ENCODE results near the gene VSX2. TPM values are rescaled to one million over a fixed set of nuclear protein-coding genes. Genes with fewer than 3 reads are reported as not detected.

VSX2 gene
- total RNA-seq, 1 donor from 2014 or later, result not detected

DNA sequence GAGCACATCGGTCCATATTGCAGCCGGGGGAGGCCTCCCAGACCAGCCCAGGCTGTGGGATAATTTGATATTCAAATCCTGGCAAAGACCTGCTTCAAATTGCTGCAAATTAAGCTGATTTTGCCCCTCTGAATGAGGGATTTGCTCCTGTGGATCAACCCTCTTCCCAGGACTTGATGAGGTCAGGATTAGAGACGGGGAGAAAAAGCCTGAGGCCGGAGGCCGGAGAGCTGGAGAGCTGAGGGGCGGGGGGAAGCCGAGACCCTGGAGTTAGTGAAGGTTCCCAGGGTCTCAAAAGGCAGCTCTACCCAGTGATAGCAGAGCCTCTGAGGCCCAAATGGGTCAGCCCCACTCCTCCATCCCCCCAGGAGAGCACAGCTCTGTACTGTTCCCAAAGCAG, 17.5 kb upstream of the VSX2 start:
- no peak for DNase-seq (ENCODE audit: low spot score)

DNA sequence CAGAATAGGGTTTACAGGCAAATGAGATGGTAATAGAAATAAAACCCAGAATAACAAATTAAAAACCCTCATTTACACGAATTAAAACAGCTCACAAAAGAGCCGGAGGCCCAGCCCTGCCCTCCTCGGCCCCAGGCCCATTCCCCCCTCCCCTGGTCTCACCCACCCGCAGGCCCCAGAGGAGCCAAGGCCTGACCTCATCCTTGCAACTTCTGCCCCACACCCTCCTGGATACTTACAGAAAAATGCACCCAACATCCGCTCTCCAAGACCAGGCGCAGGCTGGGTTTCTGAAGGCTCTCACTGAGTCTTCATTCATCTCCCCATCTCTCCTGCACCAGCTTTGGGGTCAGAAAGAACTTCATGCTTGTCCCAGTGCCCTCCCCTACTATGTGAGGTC, 16.2 kb upstream of the VSX2 start:
- no peak for DNase-seq (ENCODE audit: low spot score)

DNA sequence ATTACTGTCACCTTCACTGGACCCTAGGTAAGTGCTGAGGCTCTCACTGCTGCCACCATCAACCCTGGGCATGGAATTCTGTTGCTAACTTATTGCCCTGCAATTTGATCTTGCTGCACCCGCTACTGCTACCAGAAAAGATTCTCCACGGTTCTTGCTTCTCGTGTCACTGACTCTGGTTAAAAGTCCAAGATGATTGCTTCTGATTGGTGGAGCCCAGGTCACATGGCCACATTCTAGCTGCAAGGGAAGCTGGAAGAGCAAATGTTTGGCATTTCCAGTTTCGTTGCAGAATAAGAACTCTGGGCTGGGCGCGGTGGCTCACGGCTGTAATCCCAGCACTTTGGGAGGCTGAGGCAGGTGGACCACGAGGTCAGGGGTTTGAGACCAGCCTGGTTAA, 7.5 kb upstream of the VSX2 start:
- DNase-seq (ENCODE audit: low spot score), result no peak

DNA sequence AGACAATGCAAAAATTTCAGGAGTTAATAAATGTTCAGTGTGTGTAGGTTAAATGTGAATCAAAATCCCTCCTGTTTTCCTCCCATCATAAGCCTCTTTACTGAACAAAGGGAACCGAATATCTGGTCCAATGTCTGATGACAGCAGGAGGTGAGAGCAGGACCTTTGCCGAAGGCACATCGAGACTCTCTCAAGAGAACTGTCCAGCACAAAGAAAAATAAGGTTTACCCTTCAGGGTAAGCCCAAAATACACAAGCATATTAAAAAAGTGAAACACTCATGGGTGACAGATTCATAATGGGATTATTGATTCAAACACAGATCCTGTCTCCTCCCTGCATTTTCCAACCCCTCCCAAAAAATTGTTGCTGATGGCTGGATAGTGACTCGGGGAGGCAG, 4.2 kb upstream of the VSX2 start:
- no peak for DNase-seq (ENCODE audit: low spot score)

DNA sequence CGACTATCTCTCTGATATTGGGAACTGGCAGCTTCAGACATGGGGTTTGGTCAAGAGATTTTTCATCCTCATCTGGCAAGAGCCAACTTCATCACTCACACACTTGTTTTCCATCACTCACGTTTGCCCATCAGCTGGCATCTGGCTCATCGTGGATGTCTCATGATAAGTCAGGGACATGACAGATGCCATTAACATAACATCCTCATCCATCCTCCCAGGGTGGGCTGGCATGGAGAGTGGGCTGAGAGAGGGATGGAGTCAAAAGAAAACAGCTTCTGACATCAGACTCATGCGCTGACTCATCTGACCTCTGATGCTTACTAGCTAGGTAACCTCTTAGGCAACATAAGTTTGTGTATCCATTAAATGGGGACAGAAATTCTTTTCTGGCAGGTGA, 1.8 kb upstream of the VSX2 start:
- no peak for DNase-seq (ENCODE audit: low spot score)

DNA sequence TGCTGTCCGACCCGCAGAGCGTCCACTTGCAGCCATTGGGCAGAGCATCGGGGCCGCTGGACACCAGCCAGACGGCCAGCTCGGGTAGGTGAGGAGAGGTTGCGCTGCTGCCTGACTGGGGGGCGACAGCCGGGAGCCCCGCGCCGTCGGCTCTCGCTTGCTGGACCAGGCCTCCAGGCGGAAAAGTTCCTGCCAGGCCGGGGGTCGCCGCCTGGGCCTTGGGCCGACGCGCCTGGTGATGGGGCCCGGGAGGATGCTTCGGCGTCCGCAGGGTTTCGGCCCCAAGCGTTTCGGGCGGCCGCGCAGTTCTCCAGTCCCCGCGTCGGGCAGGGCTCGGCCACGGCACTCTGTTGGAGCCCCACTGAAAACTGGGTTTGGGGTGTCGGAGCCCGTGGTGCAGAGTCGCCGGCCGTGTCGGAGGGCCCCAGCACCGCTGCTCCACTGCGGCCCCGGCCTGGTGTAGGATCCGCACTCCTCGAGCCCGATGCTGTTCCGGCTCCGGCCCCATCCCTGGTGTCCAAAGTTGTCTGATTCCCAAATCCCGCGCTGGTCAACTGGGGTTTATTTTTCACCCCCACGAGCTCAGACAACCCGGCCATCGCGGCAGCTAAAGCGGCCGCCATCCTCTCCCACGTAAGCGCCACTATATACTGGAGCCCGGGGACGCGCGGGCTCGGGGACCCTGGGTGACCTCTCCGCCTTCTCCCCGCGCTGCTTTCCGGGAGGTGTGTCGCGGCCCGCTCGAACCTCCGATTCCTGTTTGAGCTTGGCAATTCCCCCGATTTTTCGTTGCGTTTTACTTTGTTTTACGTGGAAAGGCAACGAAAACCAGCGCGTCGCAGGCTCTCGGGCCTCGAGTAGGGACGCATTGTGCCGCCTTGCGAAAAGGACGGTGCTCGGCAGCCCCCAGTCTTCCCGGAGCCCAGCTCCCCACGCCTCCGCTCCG, 872 bp downstream of the VSX2 start:
- no peak for DNase-seq (ENCODE audit: low spot score)

DNA sequence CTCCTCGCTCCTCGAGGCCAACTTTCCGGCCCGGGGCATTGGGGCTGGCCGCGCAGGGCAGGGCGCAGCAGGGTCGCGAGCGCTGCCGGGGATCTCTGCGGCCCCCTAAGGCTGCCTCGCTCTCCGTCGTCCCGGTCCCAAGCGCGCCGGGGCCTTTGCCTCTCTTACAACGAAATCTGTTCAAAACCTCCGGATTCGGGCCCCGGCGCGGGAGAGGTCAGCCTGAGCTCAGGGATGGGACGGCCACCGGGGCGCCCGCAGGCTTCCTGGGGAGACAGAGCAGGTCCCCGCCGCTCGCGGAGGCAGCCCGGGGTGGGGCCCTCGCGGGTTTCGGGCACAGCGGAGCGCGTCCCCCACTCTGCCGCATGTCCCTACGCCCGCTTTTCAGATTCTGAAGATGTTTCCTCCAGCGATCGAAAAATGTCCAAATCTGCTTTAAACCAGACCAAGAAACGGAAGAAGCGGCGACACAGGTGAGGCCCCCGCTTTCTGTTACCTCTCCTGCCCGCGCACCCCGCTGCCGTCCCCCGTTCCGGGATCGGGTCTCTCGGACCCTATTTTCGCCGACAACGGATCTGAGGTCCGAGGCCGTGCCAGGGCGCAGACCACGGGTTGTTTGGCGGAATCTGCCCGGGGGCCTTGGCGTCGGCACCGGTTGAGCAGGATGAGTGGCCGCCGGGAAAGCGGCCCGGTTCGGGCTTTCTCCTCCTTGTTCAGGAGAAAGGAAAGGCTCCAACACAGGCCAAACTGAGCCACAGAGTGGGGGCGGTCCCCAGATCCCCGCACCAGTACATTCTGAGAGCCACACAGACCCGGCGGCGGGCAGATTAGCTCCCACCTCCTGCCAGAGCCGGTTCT, 1.8 kb downstream of the VSX2 start:
- DNase-seq (ENCODE audit: low spot score), result no peak

DNA sequence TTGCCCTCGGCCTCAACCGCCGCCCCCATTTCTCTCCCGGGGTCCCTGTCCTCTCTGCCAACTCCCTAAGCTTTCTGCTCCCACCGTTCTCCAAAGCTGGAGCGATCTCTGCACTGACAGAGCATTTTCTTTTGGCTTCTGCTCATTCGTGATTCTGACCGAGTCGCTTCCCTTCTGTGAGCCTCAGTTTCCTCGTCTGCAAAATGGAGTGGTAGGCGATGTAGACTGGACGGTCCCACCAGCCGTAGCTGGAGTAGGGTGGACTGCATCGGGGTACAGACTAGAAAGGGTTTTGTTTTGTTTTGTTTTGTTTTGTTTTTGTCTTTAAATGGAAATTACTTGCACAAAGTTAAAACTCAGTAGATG, 2.4 kb downstream of the VSX2 start:
- no peak for DNase-seq (ENCODE audit: low spot score)

DNA sequence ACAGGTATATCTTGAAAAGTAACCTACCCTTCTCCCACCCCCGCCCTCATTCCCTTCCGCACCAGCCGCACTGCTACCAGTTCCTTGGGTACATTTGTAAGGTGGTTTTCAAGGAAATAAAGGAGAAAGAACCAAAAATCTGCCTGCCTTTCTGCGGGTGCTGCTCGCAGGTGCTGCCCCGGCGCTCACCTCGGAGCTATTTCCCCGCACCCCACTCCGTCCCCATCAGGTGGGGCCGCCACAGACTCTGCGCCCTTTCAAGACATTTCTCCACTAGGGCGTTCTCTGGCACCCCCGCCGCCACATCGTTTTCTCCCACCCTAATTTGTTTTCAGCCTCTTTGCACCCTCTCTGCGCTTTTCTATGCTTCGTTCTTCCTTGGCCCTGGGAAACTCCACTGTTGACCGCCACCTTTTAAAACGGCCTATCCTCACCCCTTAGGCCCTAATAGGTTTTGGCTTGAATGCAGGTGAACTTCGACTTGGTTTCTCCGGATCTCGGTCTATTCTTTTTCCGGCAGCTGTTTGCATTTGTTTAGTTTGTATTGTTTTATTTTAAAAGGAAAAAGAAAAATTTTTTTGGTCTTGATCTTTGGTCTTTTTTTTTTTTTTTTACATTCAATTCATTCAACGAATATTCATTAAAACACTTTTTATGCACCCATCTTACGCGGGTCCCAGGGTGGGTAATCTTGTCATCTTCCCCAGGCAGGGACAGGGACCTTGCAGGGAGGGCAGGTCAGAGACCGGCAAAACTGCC, 3.0 kb downstream of the VSX2 start:
- no peak for DNase-seq (ENCODE audit: low spot score)

DNA sequence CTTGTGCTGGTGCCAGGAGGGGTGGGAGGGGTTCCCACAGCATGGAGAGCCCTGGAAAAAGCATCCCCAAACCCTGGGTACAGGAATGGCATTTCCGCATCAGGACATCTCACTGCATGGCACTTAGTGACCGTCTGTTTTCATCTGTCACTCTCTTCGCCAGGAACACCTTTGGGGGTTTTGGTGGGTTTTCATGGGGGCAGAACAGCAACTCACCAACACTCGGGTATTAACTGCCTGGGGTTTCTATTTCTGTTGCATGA, 3.5 kb downstream of the VSX2 start:
- no peak for DNase-seq (ENCODE audit: low spot score)

DNA sequence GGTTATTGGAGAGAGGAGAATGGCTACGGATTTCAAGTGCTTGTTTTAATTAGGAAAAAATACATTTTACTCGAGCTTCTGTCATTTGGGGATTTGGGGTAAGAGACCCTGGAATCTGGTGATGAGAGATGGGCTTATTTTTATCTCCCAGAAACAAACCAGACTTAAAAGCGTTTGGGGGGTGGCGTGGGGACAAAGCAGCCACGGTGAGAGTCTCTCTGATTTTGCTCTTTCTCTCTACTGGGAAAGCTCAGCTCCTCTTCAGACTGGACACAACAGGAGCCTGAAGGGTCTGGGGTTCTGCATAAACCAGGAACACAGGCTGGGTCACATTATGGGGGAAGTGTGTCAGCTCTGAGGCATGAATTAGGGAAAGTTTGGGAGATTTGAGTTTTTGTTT, 3.8 kb downstream of the VSX2 start:
- no peak for DNase-seq (ENCODE audit: low spot score)

DNA sequence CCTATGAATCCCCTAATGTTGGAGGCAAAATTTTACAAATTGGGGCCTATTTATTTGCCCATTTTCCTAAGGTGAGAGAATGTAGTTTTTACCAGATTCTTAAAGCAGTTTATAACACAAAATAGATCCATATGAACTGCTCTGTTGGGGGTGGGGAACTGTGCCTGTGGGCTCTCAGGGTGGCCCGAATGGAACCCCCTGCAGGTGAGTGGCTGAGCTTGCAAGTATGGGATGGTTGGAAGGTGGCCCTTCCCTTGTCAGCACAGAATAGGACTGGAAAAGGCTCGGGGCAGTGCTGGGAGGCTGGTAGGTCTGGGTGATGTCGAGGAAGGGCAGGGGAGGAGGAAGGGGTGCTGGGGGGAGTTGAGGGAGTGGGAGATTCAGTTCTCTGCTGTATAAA, 4.9 kb downstream of the VSX2 start:
- DNase-seq (ENCODE audit: low spot score), result no peak

DNA sequence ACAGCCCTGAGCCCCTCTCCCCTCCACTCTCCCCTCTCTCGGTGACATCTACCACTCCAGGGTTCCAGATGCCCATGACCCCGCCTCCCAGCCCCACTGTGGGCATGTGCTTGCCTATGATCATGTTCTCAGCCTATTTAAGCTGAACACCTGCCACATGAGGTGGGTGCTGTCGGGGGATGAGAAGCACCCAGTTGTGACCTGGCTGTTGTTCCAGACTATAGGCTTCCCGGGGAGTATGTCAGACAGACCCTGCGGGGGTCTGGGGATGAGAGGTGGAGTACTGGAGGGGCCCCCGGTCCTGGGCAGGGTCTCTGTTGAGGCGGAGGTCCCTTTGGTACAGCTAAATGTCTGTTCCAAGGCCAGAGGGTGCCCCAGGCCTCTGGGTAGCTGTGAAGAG, 6.0 kb downstream of the VSX2 start:
- no peak for DNase-seq (ENCODE audit: low spot score)

DNA sequence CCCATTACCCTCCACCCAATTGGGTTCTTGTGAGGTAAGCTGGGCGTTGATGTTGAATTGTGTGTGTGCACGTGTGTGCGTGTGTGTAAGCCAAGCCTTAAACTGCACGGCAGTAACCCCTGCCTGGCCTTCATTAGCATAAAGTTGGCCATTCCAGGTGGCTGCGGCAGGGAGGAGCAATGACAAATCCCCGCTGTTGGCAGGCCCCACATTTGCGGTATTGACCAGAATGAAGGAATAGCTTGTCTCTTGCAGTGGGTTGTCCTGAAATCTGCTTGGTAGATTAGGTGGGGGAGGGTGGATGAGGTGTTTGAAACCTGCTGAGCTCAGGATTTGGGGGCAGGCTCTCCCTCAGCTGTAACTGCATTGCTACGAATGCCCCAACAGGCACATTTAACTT, 7.3 kb downstream of the VSX2 start:
- DNase-seq (ENCODE audit: low spot score), result no peak

DNA sequence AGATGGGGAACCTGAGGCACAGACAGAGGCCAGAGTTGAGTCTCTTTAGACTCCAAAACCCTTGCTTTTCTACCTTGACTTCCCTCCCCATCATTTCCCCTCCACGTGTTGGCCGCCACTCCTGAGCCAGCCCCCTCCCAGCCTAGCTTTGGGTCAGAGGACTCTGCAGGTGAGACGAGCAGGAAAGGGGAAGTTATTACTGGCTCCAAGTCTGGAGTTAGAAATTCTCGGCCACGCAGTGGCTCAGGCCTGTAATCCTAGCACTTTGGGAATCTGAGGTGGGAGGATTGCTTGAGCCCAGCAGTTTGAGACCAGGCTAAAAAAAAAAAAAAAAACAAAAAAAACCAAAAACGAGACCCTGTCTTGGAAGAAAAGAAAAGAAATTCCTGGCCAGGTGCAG, 8.8 kb downstream of the VSX2 start:
- no peak for DNase-seq (ENCODE audit: low spot score)

DNA sequence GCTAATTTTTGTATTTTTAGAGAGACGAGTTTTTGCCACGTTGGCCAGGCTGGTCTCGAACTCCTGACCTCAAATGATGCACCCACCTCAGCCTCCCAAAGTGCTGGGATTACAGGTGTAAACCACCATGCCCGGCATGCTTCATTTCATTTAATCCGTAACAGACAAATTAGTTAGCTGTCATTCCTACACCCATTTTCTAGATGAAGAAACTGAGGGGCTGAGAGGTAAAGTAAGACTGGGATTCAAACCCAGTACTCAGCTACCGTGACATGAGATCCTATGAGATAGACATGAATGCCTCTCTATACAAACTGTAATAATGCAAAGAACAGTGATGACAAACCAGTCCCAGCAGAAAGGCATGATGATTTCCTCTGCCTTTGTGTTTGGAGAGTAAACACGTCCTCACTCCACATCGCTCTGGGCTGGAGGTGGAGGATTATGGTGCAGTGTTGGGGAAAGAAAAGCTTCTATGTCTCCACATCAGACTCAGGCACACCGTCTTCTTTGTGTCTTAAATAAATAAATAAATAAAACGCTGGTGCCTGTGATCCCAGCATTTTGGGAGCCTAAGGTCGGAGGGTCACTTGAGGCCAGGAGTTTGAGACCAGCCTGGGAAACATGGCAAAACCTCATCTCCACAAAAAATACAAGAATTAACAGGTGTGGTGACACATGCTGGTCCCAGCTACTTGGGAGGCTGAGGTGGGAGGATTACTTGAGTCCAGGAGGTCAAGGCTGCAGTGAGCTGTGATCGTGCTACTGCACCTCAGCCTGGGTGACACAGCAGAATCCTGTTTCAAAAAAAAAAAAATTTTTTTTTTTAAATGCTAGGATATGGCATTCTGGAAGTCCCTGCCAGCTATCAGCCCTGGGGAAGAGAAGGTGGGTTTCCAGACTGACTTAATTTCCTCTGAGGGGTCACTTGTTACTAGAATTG, 10.5 kb downstream of the VSX2 start:
- no peak for DNase-seq (ENCODE audit: low spot score)

DNA sequence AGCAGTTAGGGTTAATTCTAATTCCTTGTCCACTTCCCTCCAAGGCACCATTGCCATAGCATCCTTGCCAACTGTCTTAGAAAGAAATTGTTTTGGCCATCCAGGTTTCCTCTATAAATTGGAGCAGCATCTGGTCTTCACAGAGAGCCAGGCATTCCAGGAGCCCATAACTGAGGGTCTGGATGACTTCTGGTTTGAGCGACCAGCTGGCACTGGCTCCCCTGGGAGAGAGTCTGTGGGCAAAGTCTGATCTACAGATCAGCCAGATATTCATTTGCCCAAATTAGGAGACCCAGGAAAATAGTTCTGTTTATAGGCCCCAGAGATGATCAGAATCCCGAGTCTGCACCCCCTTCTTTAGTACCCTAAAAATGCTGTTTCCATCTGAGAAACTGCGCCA, 16.0 kb downstream of the VSX2 start:
- no peak for DNase-seq (ENCODE audit: low spot score)

DNA sequence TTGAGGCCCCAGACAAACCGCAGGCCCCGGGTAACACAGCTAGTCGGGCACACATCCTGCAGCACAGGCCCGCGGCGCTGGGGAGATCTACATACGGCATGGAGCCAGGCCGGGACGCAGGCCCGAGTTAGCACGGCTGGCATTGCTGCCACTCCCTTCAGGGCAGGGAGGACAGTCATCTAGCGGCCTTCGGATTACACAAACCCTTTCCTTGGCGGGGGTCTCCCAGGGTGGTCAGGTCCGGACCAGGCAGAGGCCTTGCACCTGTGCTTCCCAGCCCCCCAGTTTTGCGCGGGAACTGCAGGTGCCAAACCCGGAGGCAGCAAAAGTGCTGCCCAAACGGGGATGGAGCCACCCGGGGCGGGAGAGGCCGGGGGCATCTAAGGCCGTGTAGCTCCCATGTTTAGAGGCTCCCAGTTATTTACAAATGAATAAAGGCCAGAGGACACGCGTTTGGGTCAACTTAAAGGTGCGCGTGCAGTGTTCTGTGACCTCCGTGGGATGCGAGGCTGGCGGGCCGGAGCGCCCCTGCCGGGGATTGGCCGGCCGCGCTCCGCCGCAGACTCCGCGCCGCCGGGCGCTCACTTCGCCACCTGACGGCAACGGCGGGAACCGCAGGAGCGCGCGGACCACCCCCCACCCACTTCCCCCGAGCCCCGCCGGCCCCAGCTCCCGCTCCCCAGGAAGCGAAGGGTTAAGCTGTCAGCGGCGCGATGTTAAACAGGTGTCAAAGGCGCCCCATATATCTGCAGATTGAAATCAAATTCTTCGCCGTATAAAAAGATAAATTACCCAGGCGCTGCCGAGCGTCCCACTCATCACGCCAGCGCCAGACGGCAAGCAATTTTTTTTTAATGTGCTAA, 18.1 kb downstream of the VSX2 start:
- DNase-seq (ENCODE audit: low spot score), result no peak

DNA sequence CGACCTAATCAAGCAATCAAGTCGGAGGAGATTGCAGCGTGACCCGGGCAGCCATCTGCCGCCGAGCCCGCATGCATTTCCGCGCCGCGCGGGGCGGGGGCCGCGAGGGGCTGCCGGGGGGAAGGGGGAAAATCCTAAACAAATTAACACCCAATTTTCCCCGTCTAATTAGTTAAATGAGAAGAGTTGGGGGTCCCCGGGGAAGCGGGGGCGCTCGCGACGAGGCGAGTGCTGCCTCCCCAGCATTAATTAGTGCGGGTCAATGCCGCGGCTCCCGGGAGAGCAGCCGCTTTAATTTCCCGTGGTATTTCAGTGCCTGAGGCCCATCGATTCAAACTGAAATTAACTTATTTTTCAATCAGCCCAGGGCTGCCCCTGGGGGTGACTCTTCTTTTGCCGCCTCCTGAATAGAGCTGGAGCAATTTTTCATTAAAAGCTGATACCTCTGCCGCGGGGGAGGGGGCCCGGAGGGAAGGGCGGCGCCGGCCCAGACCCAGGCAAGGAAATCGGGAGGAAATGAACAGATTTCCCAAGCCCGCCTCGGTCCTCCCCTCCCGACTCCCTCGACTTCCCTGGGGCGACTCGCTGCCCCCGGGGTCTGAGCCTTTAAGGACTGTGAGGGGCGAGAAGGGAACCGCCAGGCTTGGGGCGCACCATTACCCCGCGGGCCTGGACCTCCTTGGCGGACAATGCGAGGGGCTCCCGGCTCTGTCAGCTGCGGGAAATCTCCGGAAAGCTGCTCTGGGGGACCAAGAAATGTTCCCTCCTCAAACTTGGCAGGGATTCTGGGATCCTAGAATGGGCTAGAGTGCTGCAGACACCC, 18.9 kb downstream of the VSX2 start:
- no peak for DNase-seq (ENCODE audit: low spot score)

DNA sequence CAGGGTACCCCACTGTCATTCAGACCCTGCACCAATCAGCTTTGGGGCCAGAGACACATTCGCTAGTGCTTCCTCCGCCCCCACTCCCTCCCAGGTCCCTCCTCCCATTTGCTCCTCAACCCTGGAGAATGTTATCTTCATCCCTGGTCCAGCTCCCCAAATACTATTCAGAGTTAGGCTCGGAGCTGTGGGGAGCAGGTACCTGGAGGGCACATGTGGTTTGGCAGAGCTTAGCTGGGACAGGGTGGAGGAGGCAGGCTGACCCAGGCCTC, 19.5 kb downstream of the VSX2 start:
- no peak for DNase-seq (ENCODE audit: low spot score)
